Fibroblast of peridontal ligament (primary cell): Measurements from ENCODE around the gene PITPNM2.

Experiments
- DNase-seq: peaks from one replicate; pipeline ENCODE4 v3.0.0-alpha.2; 2010; ENCODE audit errors: extremely low read depth

PITPNM2 gene

GRCh38 chr12:123143736-123144461 is 7.0 kb downstream of the PITPNM2 start:
- no peak for DNase-seq

DNA sequence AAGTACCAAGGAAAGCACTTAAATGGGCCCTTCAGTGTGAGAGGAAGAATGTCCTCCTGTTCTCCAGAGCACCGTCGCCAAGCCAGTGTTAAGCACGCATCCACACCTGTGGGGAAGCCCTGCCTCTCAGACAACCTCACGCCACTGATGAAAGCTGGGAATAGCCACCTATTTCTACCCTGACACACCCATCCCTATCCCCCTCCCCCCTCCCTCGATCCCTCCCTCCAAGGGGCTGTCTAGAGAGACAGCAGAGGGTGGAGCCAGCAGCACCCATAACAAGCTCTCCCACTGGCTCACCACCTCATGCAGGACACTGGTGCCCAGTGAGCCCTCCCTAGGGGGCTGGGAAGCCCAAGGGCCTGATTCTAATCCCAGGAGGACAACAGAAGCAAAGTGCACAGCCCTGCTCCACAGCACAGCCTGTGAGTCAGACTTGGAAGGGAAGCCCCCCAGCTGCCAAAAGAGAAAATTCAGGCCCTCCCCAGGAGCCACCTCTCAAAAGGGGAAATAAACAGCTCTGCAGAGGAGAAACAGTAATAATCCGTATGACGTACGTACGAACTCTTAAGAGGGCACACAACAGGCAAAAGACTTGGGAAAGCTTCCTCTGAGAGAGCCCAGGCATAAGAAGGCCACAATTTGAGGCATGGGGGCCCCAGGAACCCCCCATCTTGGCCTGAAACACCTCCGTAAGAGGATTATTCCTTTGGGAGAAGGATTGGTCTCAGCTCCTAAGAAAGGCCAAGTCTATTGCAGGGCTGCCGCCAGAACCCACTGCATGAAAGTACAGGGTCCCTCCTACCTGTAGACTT is 7.8 kb downstream of the PITPNM2 start:
- DNase-seq, result no peak

GRCh38 chr12:123142518-123142840 is 8.4 kb downstream of the PITPNM2 start:
- DNase-seq, result no peak

- peak; percentile 69 for DNase-seq
These were observed 9.0 kb downstream of the PITPNM2 start for GRCh38 chr12:123141615-123142517.

- DNase-seq, result no peak
These were observed 9.9 kb downstream of the PITPNM2 start for GRCh38 chr12:123140676-123141614.

DNA sequence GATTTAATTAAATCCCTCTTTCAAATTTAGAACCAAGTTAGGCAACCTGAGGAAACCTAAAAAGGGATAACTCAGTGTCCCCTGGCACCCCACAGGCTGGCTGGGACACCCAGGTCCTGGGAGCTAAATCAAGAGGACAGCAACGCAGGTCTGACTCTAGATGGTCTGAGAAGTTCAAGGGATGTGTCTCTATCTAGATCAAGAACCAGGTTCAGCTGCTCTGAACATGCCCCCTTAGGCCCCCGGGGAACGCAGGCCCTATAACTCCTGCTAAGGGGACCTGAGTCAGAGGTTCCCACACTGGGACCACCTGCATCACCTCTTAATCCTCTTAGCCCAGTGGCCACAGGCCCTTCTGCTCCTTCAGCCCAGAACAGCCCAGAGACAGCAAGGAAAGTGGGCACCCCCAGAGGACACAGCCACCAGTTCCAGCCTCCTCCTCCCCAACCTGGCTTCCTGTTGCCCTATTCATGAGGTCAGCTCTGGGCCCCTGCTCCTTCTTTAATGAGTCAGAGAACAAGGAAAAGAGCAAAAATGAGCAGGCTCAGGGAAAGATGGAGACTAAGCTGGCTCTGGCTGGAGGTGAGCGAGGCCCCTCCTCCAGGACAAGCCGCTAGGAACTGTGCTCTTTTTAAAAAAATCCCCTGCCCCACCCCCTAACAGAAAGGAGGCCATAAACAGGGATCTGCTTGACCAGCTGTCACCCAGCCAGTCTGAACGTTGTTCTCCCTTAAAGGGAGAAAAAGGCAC is 10.8 kb downstream of the PITPNM2 start:
- DNase-seq, result no peak

GRCh38 chr12:123135688-123136087 is 15.2 kb downstream of the PITPNM2 start:
- no peak for DNase-seq

- no peak for DNase-seq
These were observed 16.1 kb downstream of the PITPNM2 start for GRCh38 chr12:123134826-123135225.

- DNase-seq, result no peak
These were observed 16.6 kb downstream of the PITPNM2 start for GRCh38 chr12:123134271-123134671.

DNA sequence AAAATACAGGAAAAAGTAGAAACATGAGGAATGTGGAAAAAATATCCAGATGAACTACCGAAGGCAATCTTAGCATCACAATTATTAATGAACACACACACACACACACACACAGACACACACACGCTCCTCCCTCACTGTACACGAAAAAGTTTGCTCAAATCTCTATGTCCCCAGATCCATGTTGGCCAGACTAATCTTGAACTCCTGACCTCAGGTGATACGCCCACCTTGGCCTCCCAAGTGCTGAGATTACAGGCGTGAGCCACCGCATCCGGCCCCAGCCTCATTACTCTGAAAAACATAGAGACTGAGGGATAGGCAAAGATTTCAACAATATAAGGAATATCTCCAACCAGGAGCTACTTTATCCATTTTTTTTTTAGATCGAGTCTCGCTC is 17.2 kb downstream of the PITPNM2 start:
- no peak for DNase-seq

GRCh38 chr12:123132951-123133619 is 17.8 kb downstream of the PITPNM2 start:
- DNase-seq, result no peak

- DNase-seq, result no peak
These were observed 18.9 kb downstream of the PITPNM2 start for GRCh38 chr12:123131879-123132402.

GRCh38 chr12:123131291-123131832 is 19.5 kb downstream of the PITPNM2 start:
- DNase-seq, result peak; percentile 53

GRCh38 chr12:123129621-123130020 is 21.3 kb downstream of the PITPNM2 start:
- DNase-seq, result no peak

DNA sequence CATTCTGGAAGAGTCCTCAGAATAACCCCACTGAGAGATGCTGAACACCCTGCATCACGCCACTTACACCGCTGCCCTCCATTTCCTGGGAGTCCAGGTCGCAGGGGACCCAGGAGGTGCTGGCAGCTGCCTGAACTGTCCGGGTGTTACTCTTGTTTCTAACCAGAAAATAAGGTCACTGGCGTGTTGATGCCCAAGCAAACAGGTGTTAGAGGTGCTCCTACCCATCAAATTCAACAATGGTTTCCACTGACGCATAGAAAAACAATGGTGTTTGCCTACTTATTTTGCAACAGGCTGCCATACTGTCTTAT is 23.8 kb downstream of the PITPNM2 start:
- no peak for DNase-seq

- DNase-seq, result peak; percentile 100
These were observed 24.4 kb downstream of the PITPNM2 start for GRCh38 chr12:123126294-123127181.

DNA sequence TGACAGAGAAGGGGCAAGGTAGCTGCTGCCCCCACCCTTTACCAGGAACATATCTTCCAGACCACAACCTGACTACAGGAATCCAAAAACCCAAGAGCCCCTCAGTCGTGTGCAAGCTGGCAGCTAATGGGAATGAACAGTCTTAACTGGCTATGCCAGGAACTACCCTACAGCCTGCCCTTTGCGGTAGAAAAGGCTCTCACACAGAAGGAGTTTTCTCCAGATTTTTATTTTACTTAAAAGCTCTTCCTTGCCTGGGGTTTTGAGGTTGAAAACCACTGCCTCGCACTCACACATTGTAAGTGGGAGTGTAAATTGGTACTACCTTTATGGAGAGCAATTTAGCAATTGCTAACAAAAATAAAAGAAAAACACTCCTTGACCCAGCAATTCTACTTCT is 28.3 kb downstream of the PITPNM2 start:
- no peak for DNase-seq

DNA sequence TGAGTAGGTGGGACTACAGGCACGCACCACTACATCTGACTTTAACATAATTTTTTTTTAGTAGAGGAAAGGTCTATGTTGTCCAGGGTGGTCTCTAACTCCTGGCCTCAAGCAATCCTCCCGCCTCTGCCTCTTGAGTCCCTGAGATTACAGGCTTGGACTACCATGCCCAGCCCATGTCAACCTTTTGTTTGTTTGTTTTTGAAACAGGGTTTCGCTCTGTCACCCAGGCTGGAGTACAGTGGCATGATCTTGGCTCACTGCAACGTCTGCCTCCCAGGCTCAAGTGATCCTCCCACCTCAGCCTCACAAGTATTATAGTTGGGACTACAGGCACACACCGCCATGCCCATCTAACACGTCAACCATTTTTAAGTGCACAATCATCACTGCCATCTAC is 29.2 kb downstream of the PITPNM2 start:
- DNase-seq, result no peak
